GM21423 (cell line): ENCODE data around the gene SLC8A3.

Experiments
- ATAC-seq: cut with Tn5 transposase; IDR thresholded peaks from one replicate; pipeline ENCODE4 v1.9.1; 2021; ENCODE audit warnings: mild to moderate bottlenecking, moderate library complexity; ENCODE audit not compliant: unreplicated experiment

SLC8A3 gene

GRCh38 chr14:70180718-70181117 is 8.0 kb downstream of the SLC8A3 start:
- ATAC-seq = no peak

DNA sequence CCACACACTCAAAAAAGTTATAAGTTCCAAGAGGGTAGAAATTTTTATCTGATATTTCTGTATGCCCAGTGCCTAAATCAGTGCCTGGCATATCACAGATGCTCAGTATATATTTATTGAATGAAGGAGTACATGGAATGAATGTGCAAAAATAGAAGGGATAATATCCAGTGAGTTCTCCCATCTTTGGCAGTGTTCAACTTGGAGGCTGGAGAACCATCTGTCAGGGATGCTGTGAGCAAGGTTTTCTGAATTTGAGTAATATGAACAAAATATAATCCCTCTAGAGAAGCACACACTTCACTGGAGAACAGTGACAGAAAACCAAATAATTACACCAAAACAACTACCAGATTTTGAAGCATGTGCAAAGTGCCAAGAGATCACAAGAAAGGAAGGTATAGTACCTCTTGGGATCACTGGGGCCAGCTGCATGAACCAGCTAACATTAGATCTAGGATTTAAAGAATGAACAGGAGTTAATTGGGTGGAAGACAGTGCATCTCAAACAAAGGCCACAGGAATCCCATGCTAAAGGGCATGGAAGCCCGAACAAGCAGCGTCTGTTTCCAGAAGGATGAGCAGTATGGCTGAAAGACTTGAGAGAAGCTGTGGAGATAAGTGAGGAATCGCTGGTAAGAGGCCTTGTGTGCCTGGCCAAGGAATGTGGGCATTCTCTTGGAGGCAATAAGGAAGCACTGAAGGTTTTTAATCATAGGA is 11.5 kb downstream of the SLC8A3 start:
- no peak for ATAC-seq

- ATAC-seq = no peak
Measured at GRCh38 chr14:70173569-70173968, 15.2 kb downstream of the SLC8A3 start.

- ATAC-seq = no peak
Measured at GRCh38 chr14:70171726-70172125, 17.0 kb downstream of the SLC8A3 start.

GRCh38 chr14:70170976-70171375 is 17.8 kb downstream of the SLC8A3 start:
- ATAC-seq = no peak

GRCh38 chr14:70168406-70168805 is 20.3 kb downstream of the SLC8A3 start:
- ATAC-seq = no peak

DNA sequence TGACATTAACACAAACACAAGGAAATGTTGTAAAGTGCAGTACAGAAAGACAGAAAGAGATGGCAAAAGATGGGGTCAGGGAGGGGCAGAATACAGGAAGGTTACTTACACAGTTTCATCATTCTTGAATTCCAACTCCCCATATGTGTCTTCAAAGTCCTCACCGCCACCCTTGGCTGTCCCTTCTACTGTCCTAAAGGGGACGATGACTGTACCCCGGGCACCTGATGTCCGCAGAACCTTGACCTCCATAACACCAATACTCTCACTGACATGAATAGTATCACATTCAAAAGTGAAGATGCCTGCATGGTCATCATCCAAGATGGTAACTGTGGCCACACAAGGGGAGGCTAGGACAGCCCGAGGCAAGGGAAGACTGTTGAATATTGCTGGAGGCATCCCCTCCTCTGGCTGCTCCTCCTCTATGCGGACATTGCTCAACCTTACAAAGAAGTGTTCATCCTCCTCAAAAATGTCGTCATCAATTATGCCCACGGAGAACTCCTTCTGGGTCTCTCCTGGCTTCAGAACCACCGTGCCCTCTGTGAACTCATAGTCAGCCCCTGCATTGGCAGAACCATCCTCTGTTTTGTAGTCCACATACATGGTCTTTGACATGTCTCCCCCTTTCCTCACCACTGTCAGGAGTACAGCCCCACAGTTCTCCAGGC is 22.1 kb downstream of the SLC8A3 start:
- no peak for ATAC-seq

- ATAC-seq = no peak
Measured at GRCh38 chr14:70162358-70162757, 26.4 kb downstream of the SLC8A3 start.

DNA sequence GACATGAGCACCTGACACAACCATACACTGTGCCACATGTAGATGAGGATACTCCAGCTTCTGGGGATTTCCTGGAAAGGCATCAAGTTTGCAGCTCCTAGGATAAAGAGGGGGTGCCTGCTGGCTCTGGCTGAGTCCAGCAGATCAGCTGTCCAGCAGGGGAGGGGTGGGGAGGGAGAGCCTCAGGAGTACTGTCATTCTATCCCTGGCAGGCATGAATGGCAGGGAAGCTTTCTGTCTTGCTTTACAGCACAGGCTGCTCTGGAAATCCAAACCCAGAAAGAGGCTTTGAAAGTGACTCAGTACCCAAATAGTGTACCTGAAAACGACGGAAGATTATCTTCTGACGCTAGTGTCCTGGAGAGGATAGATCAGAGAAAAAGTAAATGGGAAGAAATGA is 32.2 kb downstream of the SLC8A3 start:
- ATAC-seq = no peak

DNA sequence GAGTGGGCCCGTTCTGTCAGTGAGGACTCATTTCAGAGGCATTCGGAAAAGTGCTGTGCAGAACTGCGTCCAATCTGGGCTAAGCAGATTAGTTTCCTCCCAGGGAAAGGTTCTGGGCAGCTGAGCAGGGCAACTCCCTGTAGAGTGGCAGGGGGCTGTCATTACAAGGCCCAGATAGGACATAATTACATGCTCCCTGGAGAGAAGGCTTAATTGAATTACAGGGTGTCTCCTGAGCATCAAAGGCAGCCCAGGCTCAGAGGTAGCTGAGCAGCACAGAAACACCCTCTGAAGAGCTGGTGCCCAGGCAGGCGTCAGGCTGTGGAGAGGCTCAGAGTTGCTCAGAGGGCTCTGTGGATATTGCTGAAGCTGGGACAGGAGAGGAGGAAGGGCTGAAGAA is 36.0 kb downstream of the SLC8A3 start:
- no peak for ATAC-seq

DNA sequence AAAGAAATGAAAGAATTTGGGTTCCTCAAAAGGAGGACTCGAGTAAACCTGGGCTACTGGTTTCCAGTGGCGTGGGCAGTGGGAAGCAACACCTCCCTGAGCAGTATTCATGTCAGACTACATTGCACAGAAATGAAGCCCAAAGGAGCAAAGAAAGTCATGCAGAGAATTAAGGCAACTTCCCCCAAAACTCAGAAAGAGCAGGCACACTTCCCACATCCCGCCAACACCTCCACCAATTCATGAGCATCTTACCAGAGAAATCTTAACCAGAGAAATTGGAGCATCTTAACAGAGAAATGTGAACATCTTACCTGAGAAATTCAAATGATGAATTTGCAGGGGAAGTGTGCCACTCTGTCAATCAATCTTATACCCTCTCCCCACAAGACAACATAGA is 36.7 kb downstream of the SLC8A3 start:
- ATAC-seq = no peak

GRCh38 chr14:70149596-70150165 is 39.1 kb downstream of the SLC8A3 start:
- ATAC-seq = no peak

GRCh38 chr14:70148911-70149595 is 39.7 kb downstream of the SLC8A3 start:
- ATAC-seq = no peak

- ATAC-seq = no peak
Measured at GRCh38 chr14:70148351-70148750, 40.4 kb downstream of the SLC8A3 start.

DNA sequence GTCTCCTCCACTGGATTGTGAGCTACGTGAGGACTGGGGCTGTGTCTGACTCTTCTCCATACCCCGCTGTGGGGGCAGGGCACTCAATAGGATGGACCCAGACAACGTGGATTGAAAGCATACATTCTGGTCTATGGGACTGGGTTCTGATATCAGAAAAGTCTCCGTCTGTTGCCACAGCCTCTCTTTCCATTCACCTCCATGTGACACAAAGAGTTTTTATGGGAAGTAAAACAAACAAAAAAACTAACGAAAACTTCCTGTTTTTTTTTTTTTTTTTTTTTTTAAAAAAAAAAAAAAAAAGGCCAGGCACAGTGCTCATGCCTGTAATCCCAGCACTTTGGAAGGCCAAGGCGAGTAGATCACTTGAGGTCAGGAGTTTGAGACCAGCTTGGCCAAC is 44.7 kb downstream of the SLC8A3 start:
- no peak for ATAC-seq

DNA sequence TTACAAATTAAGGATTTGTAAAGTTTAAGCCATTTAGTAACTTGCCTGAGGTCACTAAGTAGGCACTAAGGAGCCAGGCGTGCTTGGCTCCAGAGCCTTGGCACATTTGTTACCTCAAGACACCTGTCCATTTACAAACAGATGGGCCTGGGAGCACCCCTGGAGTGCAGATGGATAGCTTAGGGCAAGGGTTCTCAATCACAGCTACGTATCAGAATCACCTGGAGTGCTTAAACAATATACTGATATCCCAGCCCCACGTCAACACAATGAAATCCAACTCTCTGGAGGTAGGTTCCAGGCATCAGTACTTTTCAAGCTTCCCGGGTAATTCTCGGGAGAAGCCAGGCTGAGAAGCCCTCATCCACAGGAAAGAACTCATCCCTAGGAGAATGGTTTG is 45.4 kb downstream of the SLC8A3 start:
- no peak for ATAC-seq

GRCh38 chr14:70140614-70141013 is 48.1 kb downstream of the SLC8A3 start:
- ATAC-seq = no peak

DNA sequence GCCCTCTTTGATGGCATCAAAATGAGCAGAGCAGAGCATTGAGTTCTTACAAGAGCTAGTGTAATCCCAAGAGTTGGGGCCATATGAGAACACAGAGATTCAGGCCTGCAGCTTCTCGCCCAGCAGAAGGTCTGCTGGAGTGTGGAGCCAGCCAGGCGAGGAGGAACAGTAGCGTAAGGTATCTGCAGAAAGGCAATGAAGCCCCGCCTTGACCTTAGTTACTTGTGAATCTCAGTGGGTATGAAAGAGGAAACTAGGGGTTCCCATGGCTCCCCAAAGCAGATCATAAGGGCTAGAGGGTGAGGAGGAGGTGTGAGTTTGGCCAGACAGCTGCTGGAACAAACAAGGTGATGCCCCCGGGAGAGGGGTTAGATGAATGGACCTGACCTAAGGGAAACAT is 49.4 kb downstream of the SLC8A3 start:
- ATAC-seq = no peak

DNA sequence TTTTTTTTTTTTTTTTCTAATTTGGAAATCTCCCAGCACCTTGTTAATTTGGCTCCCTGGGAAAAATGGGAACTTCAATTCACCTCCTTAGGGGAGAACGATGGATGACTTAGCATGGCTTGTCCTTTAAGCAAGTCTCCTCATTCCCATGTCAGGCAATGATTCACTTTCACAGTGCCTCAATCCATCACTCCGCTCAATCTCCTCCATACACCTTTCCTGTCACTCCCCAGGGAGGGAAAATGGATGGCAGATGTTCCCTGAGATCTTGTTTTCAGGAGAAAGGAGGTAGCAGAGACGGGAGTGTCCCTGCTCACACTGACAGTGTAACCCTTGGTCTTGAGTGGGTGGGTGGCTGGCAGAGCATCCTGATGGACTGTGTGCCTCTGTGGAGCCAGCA is 51.0 kb downstream of the SLC8A3 start:
- no peak for ATAC-seq

DNA sequence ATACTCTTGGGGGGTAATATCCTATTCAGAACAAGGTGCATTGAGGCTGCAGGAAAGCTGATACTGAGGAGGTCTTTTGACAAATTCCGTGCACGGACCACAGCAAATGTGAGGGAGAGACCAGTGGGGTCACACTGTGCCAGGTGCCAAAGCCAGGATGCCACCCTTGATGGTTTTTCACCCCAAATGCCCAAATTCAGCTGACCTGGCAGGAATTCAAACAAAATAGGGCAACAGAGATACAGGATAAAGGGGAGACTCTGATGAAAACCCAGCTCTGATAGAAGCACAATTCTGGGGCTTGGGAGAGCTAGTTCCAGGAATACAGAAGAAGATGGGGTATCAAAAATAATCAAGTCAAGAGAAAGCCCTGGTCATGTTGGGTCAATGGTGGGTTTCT is 55.3 kb downstream of the SLC8A3 start:
- no peak for ATAC-seq

DNA sequence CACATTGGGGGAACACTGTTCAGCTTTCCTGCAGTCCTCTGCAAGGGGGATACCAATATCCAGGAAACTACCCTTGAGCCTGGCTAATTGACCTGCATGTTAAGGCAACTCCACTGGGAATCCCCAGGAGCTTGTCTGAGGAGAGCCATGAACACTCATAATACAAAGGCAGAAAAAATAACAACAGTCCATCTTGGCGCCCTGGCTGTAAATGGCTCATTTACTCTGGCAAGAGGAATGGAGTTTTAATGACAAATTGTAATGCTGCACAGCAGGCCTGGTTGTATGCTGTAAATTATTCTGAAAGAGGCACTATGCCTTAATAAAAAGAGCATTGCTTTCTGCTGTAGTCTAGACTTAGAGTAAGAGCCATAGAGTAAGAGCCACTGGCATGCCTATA is 58.3 kb downstream of the SLC8A3 start:
- ATAC-seq = no peak

DNA sequence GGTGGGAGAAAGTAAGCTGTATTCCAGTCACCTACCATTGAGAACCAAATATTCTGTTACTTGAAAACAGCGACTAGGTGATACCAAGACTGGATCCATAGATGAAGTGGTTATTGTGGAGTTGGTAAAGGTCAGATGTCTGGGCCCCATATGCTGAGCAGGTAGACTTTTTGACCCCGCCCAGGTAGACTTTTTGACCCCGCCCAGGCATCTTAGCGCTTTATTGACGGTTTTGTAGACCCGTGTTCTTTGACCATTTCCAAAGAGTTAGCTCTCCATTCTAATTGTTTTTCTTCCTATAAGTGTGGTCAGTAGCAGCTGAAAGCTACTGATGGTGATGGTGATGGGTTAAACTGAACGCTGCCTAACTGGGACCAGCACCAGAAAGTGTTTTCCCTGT is 61.6 kb downstream of the SLC8A3 start:
- ATAC-seq = no peak
